Effector CD4-positive, alpha-beta T cell (primary cell): ENCODE measurements around the gene ZFYVE21.

ENCODE experiments used
- DNase-seq: peaks from one replicate; pipeline ENCODE4 v3.0.0-alpha.2; 2020

The ZFYVE21 gene

GRCh38 chr14:103739466-103739792, 23.8 kb downstream of the ZFYVE21 start:
- DNase-seq, result no peak

- no peak for DNase-seq
Measured at GRCh38 chr14:103739793-103740501, 24.3 kb downstream of the ZFYVE21 start.

- DNase-seq, result no peak
Measured at GRCh38 chr14:103740991-103741689, 25.5 kb downstream of the ZFYVE21 start.

DNA sequence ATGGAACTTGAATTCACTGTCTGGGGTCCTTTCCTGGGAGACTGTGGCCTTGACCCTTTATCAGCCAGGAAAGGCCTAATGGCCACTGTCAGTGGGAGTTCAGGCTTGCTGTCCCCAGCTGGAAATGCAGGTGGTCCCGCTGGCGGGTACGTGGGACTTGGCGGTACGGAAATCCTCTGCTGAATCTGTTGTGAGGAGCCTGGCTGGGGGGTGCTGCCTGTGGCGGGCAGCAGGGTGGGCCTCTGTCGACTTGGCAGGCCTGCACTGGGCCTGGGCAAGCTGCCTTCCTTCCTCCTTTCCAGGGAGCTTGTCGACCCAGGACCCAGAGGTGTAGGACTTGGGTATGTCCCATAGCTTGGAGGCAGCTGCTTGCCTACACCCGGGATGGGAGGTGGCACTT, 26.3 kb downstream of the ZFYVE21 start:
- DNase-seq, result no peak

DNA sequence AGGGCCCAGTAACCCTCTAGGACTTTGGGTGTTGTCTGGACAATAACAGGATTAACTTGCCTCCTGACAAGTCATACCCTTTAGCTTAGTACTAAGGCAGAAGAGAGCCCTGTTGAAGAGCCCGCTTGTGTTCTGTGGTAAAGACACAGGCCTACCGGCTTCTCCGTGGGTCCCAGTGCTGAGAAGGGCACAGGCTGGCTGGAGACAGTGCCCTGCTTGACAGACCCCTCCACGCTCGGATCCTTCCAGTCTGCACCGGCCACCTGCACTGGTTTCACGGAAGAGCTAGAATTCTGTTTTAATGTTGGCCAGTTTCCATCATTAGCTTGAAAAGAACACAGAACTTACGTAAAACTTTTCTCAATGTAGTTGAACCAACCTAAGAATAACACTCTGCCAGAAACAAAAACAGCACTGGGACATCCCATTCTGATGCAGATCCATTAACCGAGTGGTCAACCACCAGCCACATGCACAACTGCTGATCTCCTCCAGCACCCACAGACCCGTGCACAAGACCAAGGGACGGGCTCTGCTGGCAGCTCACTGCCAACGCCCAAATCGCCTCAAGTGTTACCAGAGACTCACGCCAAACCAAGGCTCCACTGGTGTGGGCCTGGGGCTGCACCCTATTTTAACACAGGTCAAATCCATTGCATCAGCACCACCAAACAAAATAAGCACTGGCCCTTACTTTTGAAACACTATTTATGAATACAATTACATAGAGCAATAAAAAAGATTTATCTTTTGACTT, 27.1 kb downstream of the ZFYVE21 start:
- DNase-seq, result no peak

DNA sequence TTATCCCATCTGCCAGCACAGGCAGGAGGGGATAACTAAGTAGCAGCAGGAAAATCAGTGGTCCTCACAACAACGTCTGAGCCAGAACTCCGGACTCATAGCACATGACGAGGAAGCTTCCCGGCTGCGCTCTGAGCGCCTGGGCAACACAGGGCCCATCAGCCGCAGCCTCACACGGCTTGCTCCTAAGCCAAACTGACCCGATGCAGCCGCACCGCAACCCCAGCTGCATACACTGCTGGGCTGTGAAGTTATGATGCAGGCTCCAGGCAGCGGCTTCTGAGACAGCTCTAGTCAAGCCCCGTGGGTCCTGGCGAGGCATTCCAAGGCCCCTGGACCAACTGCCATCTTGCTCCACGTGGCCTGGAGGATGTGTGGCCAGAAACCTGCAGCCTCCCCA, 28.1 kb downstream of the ZFYVE21 start:
- DNase-seq, result no peak

GRCh38 chr14:103744621-103745395, 29.2 kb downstream of the ZFYVE21 start:
- DNase-seq, result no peak

- no peak for DNase-seq
Measured at GRCh38 chr14:103745424-103745823, 29.8 kb downstream of the ZFYVE21 start.

- DNase-seq, result no peak
Measured at GRCh38 chr14:103746701-103747100, 31.1 kb downstream of the ZFYVE21 start.

GRCh38 chr14:103748534-103748857, 32.9 kb downstream of the ZFYVE21 start:
- DNase-seq, result peak; percentile 20

DNA sequence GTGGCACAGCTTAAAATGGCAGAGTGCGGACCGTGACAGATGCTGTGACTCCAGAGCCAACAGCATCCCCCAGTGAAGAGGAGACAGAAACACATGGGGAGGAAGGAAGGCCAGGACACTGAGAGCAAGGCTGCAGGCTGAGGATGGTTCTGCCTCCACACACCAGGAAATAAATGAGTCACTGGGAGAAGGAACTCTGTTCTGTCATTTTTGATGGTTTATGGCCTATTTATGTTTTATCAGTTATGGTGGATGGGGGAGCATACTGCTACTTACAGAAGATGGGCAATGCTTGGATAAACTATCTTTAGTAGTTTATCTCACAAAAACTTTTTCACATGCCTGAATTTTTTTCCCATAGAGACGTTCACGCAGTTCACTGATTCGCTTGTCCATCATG, 33.8 kb downstream of the ZFYVE21 start:
- DNase-seq, result no peak

DNA sequence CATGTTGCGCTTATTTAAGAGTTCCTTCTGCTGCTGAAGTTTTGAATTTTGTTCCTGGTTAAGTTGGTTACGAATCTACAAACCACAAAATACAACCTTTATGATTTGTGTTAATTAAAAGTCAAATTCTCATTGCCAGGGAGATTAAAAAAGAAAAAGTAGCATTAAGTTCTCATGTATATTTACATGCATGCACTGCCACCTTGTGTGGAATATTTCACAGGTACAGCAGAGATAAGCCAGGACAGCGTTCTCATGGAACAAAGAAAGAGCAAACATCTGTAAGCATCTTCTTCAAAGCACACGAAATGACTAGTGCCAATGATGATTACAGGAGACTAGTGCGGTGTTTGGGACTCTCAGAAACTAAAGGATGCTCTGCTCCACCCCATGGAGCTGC, 34.2 kb downstream of the ZFYVE21 start:
- no peak for DNase-seq

- DNase-seq, result no peak
Measured at GRCh38 chr14:103753774-103754173, 38.2 kb downstream of the ZFYVE21 start.

GRCh38 chr14:103755060-103755459, 39.5 kb downstream of the ZFYVE21 start:
- DNase-seq, result no peak

- no peak for DNase-seq
Measured at GRCh38 chr14:103758059-103758776, 42.6 kb downstream of the ZFYVE21 start.

DNA sequence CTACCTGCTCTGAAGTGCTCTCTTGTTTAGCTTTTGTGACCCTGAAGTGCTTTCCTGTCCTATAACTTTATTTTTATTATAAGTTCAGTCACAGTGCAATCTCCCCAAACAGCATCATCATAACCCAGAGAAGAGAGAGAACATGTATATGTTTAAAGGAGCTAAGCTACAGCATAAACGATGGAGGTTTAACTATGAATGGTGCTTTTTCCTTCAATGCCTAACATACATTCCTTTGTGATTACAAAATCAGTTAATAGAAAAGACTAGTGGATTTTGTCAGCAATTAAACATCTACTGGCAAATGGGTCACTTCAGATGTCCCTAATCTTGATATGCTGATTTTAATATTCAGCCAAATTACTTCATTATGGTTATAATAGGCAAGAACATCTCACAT, 46.4 kb downstream of the ZFYVE21 start:
- DNase-seq, result no peak

DNA sequence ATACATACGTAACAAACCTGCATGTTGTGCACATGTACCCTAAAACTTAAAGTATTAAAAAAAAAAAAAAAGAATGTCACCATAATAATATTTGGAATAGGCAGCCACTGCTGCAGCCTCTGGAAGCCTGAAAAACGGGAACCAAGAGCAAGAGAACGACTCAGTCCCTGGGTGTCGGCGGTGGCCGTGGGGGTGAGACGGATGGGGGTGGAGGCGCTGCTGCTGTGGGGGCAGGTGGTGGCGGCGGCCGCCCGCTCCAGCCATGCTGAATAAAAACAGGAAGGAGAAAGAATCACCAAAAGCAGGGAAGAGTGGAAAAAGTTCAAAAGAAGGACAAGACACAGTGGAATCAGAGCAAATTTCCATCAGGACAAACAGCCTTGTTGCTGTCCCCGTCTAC, 46.9 kb downstream of the ZFYVE21 start:
- DNase-seq, result no peak

DNA sequence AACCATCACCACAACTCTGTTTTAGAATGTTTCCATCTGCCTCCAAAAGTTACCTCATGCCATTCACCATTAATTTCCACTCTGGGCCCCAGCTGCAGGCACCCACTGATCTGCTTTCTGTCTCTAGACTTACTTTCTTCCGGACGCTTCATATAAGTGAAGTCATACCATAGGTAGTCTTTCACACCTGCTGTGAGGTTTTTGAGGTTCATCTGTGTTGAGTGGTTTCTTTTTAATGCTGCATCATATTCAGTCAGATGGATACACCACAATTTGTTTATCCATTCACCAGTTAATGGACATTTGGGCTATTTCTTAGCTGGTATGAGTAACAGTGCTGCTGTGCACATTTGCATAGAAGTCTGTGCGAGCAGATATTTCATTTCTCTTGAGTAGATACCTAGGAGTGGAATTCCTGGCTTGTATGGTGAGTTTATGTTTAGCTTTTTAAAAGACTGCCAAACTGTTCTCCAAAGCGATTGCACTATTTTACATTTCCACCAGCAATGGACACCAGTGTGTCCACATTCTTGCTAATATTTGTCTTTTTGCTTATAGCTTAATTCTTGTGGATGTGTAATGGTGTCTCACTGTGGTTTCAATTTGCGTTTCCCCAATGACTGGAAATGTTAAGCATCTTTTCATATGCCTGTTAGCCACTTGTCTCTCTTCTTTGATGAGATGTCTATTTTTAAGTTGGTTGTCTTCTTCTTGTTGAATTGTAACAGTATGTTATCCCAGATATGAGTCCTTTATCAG, 48.3 kb downstream of the ZFYVE21 start:
- DNase-seq, result no peak

GRCh38 chr14:103765526-103765925, 49.9 kb downstream of the ZFYVE21 start:
- DNase-seq, result no peak

DNA sequence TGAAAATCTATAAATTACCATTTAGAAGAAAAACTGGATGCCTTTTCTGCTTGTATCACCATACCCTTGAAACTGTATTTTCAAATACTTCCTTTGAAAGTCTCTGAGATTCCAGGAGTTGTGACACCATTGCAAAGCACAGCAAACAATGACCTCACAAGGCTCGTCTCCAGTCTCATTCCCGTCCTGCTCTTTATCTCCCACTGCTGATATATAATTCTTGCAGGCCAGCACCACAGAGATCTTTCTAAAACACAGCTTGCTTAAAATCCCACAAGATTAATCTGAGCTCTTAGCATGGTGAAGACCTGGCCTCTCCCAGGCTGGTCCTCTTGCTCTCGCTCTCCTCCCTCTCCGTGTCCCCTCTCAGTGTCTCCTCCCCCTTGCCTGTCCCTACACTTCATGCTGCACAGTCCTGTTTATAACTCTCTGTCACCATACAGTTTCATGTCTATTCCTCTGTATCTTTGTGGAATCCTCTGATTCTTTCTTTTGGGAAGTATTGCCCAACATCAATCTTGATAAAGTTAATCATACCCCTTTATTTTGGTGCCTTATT, 51.8 kb downstream of the ZFYVE21 start:
- DNase-seq, result no peak

DNA sequence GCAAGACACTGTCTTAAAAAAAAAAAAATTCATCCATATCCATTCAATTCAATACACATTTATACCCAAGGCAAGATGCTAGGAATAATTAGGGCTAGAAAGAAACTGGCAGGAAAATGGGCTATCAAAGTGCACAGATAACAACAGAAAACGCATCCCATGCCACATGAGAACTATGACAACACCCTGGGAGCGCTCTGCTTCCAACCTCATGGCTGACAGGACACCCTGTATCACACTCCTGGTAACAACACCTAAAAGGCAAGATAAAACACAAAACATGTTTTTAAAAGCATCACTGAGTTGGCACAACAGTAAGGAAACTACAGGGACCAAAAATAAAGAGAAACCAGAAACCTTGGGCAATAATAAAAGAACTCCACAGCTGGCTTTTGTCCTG, 54.9 kb downstream of the ZFYVE21 start:
- DNase-seq, result no peak

DNA sequence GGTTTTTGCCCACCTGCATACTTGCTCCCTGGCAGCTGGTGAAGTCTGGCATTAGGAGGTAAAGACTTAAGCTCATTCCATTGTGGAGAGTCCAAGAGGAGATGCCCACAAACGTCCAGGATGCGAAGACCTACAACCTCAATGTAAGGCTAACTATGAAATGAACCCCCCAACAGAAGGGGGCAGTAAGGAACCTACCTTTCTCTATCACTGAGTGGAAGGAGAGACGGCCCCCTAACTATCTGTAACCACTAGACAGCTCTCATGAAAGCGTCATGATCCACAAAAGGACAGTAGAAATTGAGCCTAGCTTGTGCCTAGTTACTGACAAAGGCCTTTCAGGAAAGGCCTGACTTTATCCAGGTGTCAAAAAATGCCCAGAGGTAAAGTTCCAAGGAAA, 55.3 kb downstream of the ZFYVE21 start:
- no peak for DNase-seq
